Liver (tissue), 3 donors: Measurements from ENCODE around the gene PYY.

Source experiments
- CTCF ChIP-seq: fragments of 150-350 bp; IDR thresholded peaks from 2 replicates; pipeline ENCODE4 v1.5.1; 2017; ENCODE audit warnings: improper control_type of control experiment, low read depth, low read length; ENCODE audit not compliant: missing input control
- GABPA ChIP-seq, 2 donors: IDR thresholded peaks in 1 of 2; conservative IDR thresholded peaks in 1 of 2; 2 replicates each; pipeline ENCODE4 v1.6.1; 2016; ENCODE audit warnings: antibody characterized with exemption in 2 of 2, mild to moderate bottlenecking in 1 of 2, moderate library complexity in 1 of 2
- JUND ChIP-seq, 2 donors: IDR thresholded peaks; 2 replicates each; pipeline ENCODE4 v1.6.1; 2016; ENCODE audit warnings: antibody characterized with exemption in 2 of 2
- MAX ChIP-seq: IDR thresholded peaks from 2 replicates; pipeline ENCODE4 v1.6.1; 2016; ENCODE audit warnings: antibody characterized with exemption
- REST ChIP-seq: IDR thresholded peaks from 2 replicates; pipeline ENCODE4 v1.6.1; 2016; ENCODE audit warnings: antibody characterized with exemption, mild to moderate bottlenecking
- SP1 ChIP-seq: IDR thresholded peaks from 2 replicates; pipeline ENCODE4 v1.6.1; 2018; ENCODE audit warnings: antibody characterized with exemption, mild to moderate bottlenecking
- donor health status: healthy.
- donor health status: healthy.

- no peak for TF ChIP-seq CTCF
- no peak for TF ChIP-seq JUND (IDR thresholded peaks at IDR 0.05)
- no peak for TF ChIP-seq REST
- no peak for TF ChIP-seq MAX
- TF ChIP-seq SP1 = no peak
- TF ChIP-seq GABPA (IDR thresholded peaks at IDR 0.05 in 1 of 2, conservative IDR thresholded peaks at IDR 0.05 in 1 of 2) = no peak
Observed at GRCh38 chr17:43917016-43917347, 36.8 kb downstream of the PYY start.
